ENCODE measurements around the gene CEPT1.

The CEPT1 gene

GRCh38 chr1:111192074-111192473 is 52.1 kb downstream of the CEPT1 start:
- no peak for DNase-seq (ENCODE audit: low read depth, low spot score)

GRCh38 chr1:111192658-111193519 is 52.9 kb downstream of the CEPT1 start:
- DNase-seq (ENCODE audit: low read depth, low spot score), result peak; percentile 24

GRCh38 chr1:111193712-111194480 is 53.9 kb downstream of the CEPT1 start:
- DNase-seq (ENCODE audit: low read depth, low spot score), result no peak

GRCh38 chr1:111195002-111195684 is 55.1 kb downstream of the CEPT1 start:
- no peak for DNase-seq (ENCODE audit: low read depth, low spot score)

- DNase-seq (ENCODE audit: low read depth, low spot score), result no peak
These were observed 56.2 kb downstream of the CEPT1 start for GRCh38 chr1:111196213-111196612.

- DNase-seq (ENCODE audit: low read depth, low spot score), result peak; percentile 31
These were observed 57.7 kb downstream of the CEPT1 start for GRCh38 chr1:111197598-111198284.

- no peak for DNase-seq (ENCODE audit: low read depth, low spot score)
These were observed 58.8 kb downstream of the CEPT1 start for GRCh38 chr1:111198836-111199235.

- no peak for DNase-seq (ENCODE audit: low read depth, low spot score)
These were observed 59.3 kb downstream of the CEPT1 start for GRCh38 chr1:111199329-111199728.

GRCh38 chr1:111199881-111200801 is 60.1 kb downstream of the CEPT1 start, which contains the start of gene DENND2D:
DENND2D (minus strand) TSS chr1:111200646; CDS start chr1:111200459, 187 bp downstream.
- DNase-seq (ENCODE audit: low read depth, low spot score), result no peak

- no peak for DNase-seq (ENCODE audit: low read depth, low spot score)
These were observed 60.8 kb downstream of the CEPT1 start for GRCh38 chr1:111200802-111201161.

- DNase-seq (ENCODE audit: low read depth, low spot score), result no peak
These were observed 61.5 kb downstream of the CEPT1 start for GRCh38 chr1:111201275-111202090.

GRCh38 chr1:111202366-111202706 is 62.3 kb downstream of the CEPT1 start:
- no peak for DNase-seq (ENCODE audit: low read depth, low spot score)

- DNase-seq (ENCODE audit: low read depth, low spot score), result no peak
These were observed 62.9 kb downstream of the CEPT1 start for GRCh38 chr1:111202707-111203623.

- peak; percentile 44 for DNase-seq (ENCODE audit: low read depth, low spot score)
These were observed 63.7 kb downstream of the CEPT1 start for GRCh38 chr1:111203681-111204200.

GRCh38 chr1:111204201-111204982 is 64.4 kb downstream of the CEPT1 start:
- DNase-seq (ENCODE audit: low read depth, low spot score), result peak; percentile 38

GRCh38 chr1:111204983-111205713 is 65.1 kb downstream of the CEPT1 start:
- DNase-seq (ENCODE audit: low read depth, low spot score), result no peak

GRCh38 chr1:111205714-111206050 is 65.7 kb downstream of the CEPT1 start:
- DNase-seq (ENCODE audit: low read depth, low spot score), result no peak

Data from astrocyte of the hippocampus (primary cell).